Endothelial cell (in vitro differentiated cells): ENCODE measurements around the gene ACCSL. TPM values are rescaled to one million over a fixed set of nuclear protein-coding genes. Genes with fewer than 3 reads are reported as not detected.

Experiments used
- DNase-seq: peaks from one replicate; pipeline ENCODE4 v3.0.0; 2021; ENCODE audit warnings: low spot score
- H3K27ac Mint-ChIP-seq: one replicate; pipeline ENCODE4 v1.8.0; 2021; ENCODE audit warnings: mixed read lengths, inconsistent platforms; ENCODE audit not compliant: unreplicated experiment
- H3K27me3 Mint-ChIP-seq: one replicate; pipeline ENCODE4 v1.8.0; 2021; ENCODE audit warnings: mild to moderate bottlenecking, moderate library complexity, mixed read lengths, inconsistent platforms; ENCODE audit not compliant: unreplicated experiment
- H3K36me3 Mint-ChIP-seq: one replicate; pipeline ENCODE4 v1.8.0; 2021; ENCODE audit warnings: mild to moderate bottlenecking, low read depth, mixed read lengths, inconsistent platforms; ENCODE audit not compliant: unreplicated experiment
- H3K4me1 Mint-ChIP-seq: one replicate; pipeline ENCODE4 v1.8.0; 2021; ENCODE audit warnings: mild to moderate bottlenecking, mixed read lengths, inconsistent platforms; ENCODE audit not compliant: unreplicated experiment
- H3K4me3 Mint-ChIP-seq: one replicate; pipeline ENCODE4 v1.8.0; 2021; ENCODE audit warnings: mild to moderate bottlenecking, mixed read lengths, inconsistent platforms; ENCODE audit not compliant: unreplicated experiment
- H3K9me3 Mint-ChIP-seq: one replicate; pipeline ENCODE4 v1.8.0; 2021; ENCODE audit warnings: mixed read lengths, inconsistent platforms; ENCODE audit not compliant: unreplicated experiment
- total RNA-seq: library from RNA; stranded (reverse); fragmentation: NEBNext Ultra II Directional; extraction: Animal tissue kit (Norgen Biotek cat#: 25700); gene quantifications from one replicate; pipeline ENCODE4 v1.2.1, GENCODE V29; 2021; ENCODE audit not compliant: unreplicated experiment
- TF ChIP-seq, protein P1 (sequence below): fragments of 200-600 bp; sonication (generic); IDR thresholded peaks from one replicate; pipeline ENCODE4 v1.5.0; 2021; ENCODE audit warnings: antibody characterized with exemption; ENCODE audit not compliant: unreplicated experiment

The ACCSL gene
- total RNA-seq, 1 donor from 2014 or later = not detected

DNA sequence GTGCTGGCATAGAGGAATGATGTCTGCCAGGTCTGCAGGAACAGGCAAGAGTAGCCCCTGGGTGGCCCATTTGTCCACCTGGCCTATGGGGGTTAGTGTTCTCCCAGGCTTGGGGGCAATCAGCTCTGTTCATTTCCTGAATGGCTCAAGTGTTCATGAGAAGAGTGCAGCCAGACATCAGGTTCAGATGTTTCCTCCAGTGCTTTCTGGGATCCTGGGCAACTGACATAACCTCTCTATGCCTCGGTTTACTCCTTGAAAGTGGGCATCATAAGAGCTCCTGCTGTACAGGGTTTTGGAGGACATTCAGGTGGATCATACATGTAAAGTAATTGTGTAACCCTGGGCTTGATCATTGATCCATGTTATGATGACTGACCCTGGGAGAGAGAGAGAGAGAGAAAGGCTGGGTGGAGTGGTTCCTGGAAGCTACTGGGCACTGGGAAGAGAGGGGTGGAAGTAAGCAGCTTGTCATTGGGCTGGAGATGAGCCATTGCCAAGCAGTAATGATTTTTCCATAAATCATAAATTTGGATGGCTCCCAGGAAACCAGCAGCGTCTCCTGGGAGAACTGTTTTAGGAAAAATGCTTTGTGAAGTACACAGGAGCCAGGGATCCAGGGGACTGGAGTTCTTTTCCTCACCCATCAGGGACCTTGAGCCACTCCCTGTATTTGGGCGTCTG, 30.2 kb upstream of the ACCSL start:
- no peak for DNase-seq
- no peak overlapping the region for H3K27ac Mint-ChIP-seq
- TF ChIP-seq, protein P1, sequence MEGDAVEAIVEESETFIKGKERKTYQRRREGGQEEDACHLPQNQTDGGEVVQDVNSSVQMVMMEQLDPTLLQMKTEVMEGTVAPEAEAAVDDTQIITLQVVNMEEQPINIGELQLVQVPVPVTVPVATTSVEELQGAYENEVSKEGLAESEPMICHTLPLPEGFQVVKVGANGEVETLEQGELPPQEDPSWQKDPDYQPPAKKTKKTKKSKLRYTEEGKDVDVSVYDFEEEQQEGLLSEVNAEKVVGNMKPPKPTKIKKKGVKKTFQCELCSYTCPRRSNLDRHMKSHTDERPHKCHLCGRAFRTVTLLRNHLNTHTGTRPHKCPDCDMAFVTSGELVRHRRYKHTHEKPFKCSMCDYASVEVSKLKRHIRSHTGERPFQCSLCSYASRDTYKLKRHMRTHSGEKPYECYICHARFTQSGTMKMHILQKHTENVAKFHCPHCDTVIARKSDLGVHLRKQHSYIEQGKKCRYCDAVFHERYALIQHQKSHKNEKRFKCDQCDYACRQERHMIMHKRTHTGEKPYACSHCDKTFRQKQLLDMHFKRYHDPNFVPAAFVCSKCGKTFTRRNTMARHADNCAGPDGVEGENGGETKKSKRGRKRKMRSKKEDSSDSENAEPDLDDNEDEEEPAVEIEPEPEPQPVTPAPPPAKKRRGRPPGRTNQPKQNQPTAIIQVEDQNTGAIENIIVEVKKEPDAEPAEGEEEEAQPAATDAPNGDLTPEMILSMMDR = no peak
- H3K4me3 Mint-ChIP-seq = no peak overlapping the region
- H3K36me3 Mint-ChIP-seq = no peaks in the 10 kb centered on the region
- H3K9me3 Mint-ChIP-seq = no peaks in the 10 kb centered on the region
- H3K4me1 Mint-ChIP-seq = no peaks in the 10 kb centered on the region
- H3K27me3 Mint-ChIP-seq = no peaks in the 10 kb centered on the region

DNA sequence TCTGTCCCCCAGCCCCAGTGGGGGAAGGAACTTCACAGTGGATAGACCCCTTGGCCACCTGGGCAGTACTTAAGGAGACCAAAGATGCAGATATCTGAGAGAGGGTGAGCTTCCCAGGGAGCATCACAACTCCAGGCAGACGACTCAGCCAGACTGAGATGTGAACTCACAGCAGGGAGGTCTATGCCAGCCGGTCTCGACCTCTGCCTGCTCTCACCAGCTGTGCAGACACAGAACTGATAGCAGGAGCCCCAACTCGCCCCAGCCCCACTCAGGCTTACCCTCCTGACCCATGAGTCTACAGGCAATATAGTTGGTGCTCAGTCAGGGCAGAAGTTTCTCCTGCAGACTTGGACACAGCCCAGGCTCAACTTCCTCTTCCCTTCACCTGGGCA, 29.7 kb upstream of the ACCSL start:
- Mint-ChIP-seq H3K9me3 (no peaks in the 10 kb centered on the region), H3K4me1 (no peaks in the 10 kb centered on the region), H3K36me3 (no peaks in the 10 kb centered on the region), H3K27me3 (no peaks in the 10 kb centered on the region), H3K27ac (no peak overlapping the region), H3K4me3 (no peak overlapping the region)
- no peak for DNase-seq
- TF ChIP-seq, protein P1 = no peak

DNA sequence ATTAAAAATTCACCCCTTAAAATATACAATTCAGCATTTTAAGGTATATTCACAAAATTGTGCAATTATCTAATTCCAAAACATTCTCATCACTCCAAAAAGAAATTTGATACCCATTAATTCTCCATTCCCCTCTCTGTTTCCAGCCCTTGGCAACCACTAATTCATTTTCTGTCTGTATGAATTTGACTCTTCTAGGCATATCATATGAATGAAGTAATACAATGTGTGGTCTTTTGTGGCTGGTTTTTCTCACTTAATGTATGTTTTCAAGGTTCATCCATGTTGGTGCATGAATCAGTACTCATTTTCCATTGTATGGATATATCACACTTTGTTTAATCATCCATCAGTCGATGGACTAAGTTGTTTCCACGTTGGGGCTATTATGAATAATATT, 29.0 kb upstream of the ACCSL start:
- Mint-ChIP-seq H3K9me3 (no peaks in the 10 kb centered on the region), H3K4me1 (no peaks in the 10 kb centered on the region), H3K36me3 (no peaks in the 10 kb centered on the region), H3K27me3 (peaks cover 1% of the 10 kb centered on the region), H3K27ac (no peak overlapping the region), H3K4me3 (no peak overlapping the region)
- no peak for DNase-seq
- TF ChIP-seq, protein P1 = no peak

DNA sequence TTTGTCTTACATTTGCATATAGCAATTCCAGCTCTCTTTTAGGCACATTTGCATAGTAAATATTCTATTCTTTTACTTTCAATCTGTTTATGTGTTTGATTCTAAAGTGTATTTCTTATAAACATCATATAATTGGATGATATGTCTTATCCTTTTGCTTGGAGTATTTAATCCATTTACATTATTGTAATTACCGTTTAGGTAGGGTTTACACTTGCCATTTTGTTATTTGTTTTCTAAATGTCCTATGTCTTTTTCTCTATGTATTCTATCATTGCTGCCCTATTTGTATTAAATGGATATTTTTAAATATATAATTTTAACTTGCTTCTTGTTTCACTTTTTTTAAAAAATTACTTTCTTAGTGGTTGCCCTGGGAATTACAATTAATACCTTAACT, 22.8 kb upstream of the ACCSL start:
- Mint-ChIP-seq H3K9me3 (no peaks in the 10 kb centered on the region), H3K4me3 (no peak overlapping the region), H3K36me3 (no peaks in the 10 kb centered on the region), H3K27ac (no peak overlapping the region), H3K4me1 (peaks cover under 1% of the 10 kb centered on the region), H3K27me3 (peaks cover 1% of the 10 kb centered on the region)
- no peak for DNase-seq
- TF ChIP-seq, protein P1 = peak; percentile 37

DNA sequence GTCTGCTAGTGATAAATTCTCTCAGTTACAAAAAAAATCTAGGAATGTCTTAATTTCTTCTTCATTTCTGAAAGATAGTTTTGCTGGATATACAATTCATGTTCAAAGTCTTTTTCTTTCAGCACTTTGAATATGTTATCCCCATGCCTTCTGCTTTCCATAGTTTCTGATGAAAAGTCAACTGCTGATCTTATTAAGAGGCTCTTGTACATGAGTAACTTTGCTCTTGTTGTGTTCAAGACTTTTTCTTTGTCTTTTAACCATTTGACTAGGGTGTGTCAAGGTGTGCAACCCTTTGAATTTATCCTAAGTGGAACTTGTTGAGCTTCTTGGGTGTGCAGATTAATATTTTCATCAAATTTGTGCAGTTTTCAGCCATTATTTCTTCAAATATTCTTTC, 22.1 kb upstream of the ACCSL start:
- no peak overlapping the region for H3K27ac Mint-ChIP-seq
- no peaks in the 10 kb centered on the region for H3K9me3 Mint-ChIP-seq
- H3K27me3 Mint-ChIP-seq = peaks cover 1% of the 10 kb centered on the region
- no peaks in the 10 kb centered on the region for H3K36me3 Mint-ChIP-seq
- TF ChIP-seq, protein P1 = no peak
- no peak overlapping the region for H3K4me3 Mint-ChIP-seq
- no peak for DNase-seq
- H3K4me1 Mint-ChIP-seq = peaks cover 2% of the 10 kb centered on the region
